Panc1 (cell line): Measurements from ENCODE around the gene ANKH. TPM values are rescaled to one million over a fixed set of nuclear protein-coding genes. Genes with fewer than 3 reads are reported as not detected.

Experiments used
- ATAC-seq: fragments of 200-7000 bp; cut with Tn5 transposase; 2 replicates; pipeline ENCODE4 v1.9.1; 2020; ENCODE audit warnings: mild to moderate bottlenecking, moderate library complexity
- BruUV-seq: library from RNA; stranded (reverse); fragments of 400-500 nt; replicated peaks from 2 replicates; lab custom pipeline; 2021; lab: Mats Ljungman, UMichigan
- CTCF ChIA-PET: fragments of 300-600 bp; sonication (Branson Sonifier 250); formaldehyde crosslinking; loops from one replicate; lab custom pipeline; 2022; ENCODE audit warnings: antibody characterized with exemption; lab: Charles Lee
- POLR2A ChIA-PET: fragments of 300-600 bp; sonication (Branson Sonifier 250); formaldehyde crosslinking; loops from one replicate; lab custom pipeline; 2022; ENCODE audit warnings: antibody characterized with exemption; lab: Charles Lee
- DNase-seq: peaks from one replicate; pipeline ENCODE4 v3.0.0-alpha.2; 2010; ENCODE audit warnings: low read depth, low spot score
- H3K27ac ChIP-seq: 2 replicates; pipeline ENCODE4 v1.5.1; 2011; ENCODE audit warnings: mild to moderate bottlenecking, low read length, inconsistent platforms
- H3K27me3 ChIP-seq: fragments of 200-500 bp; sonication (Bioruptor generic); 2 replicates; pipeline ENCODE4 v1.6.0; 2014; ENCODE audit warnings: low read length, inconsistent platforms; ENCODE audit not compliant: control insufficient read depth, insufficient read depth
- H3K36me3 ChIP-seq: fragments of 200-500 bp; sonication (Bioruptor generic); 2 replicates; pipeline ENCODE4 v1.5.1; 2014; ENCODE audit warnings: inconsistent platforms, mild to moderate bottlenecking, low read length, moderate library complexity; ENCODE audit not compliant: control insufficient read depth, insufficient read depth
- H3K4me1 ChIP-seq: 2 replicates; pipeline ENCODE4 v1.5.1; 2011; ENCODE audit warnings: inconsistent platforms, mild to moderate bottlenecking, low read length, moderate library complexity; ENCODE audit not compliant: control insufficient read depth, insufficient read depth
- H3K4me3 ChIP-seq, 2 experiments: 2 replicates each; pipeline ENCODE4 v1.5.1; 2011 to 2012; ENCODE audit warnings: low read depth in 2 of 2, low read length in 2 of 2, mild to moderate bottlenecking in 2 of 2, inconsistent platforms in 1 of 2, moderate library complexity in 1 of 2
- H3K9me3 ChIP-seq: fragments of 200-500 bp; sonication (Bioruptor generic); 2 replicates; pipeline ENCODE4 v1.5.1; 2014; ENCODE audit warnings: low read depth, mild to moderate bottlenecking, inconsistent platforms, low read length, moderate library complexity; ENCODE audit not compliant: control insufficient read depth, insufficient read depth
- POLR2AphosphoS5 ChIP-seq: IDR thresholded peaks from 2 replicates; pipeline ENCODE4 v1.6.1; 2012; ENCODE audit warnings: mild to moderate bottlenecking, low read depth, low read length, moderate library complexity
- SIN3A ChIP-seq: IDR thresholded peaks from 2 replicates; pipeline ENCODE4 v1.6.1; 2012; ENCODE audit warnings: low read depth, mild to moderate bottlenecking, low read length, moderate library complexity, borderline replicate concordance; ENCODE audit not compliant: insufficient read depth
- TCF7L2 ChIP-seq: IDR thresholded peaks from 2 replicates; pipeline ENCODE4 v1.6.1; 2011; ENCODE audit warnings: mild to moderate bottlenecking, low read depth, low read length, inconsistent platforms
- in situ Hi-C: cut with HindIII; loops from 2 replicates; pipeline ENCODE4 v1.10.0; 2016; ENCODE audit warnings: low sequenced_read_pairs, low pct_unique_long_range_greater_than_20kb
- intact Hi-C: fragments of 100-400 bp; cut with micrococcal nuclease; formaldehyde crosslinking; loops from one replicate; pipeline ENCODE4 v1.10.0; 2022; ENCODE audit not compliant: unreplicated experiment
- total RNA-seq: library from RNA; stranded (reverse); gene quantifications from one replicate; pipeline ENCODE4 v1.2.1, GENCODE V29; 2021; ENCODE audit not compliant: unreplicated experiment
- TF ChIP-seq, protein P1 (sequence below), 2 experiments: IDR thresholded peaks; 2 replicates each; pipeline ENCODE4 v1.6.1; 2011 to 2012; ENCODE audit warnings: low read depth in 2 of 2, control low read depth in 1 of 2, low read length in 1 of 2, mild to moderate bottlenecking in 1 of 2, moderate library complexity in 1 of 2; ENCODE audit not compliant: insufficient read depth in 1 of 2
- TF ChIP-seq, protein P2 (sequence below): fragments of 450-650 bp; IDR thresholded peaks from 2 replicates; pipeline ENCODE4 v1.5.1; 2017; ENCODE audit warnings: mild to moderate bottlenecking

The ANKH gene
- total RNA-seq, 1 experiment from 2014 or later: 11.2 TPM

DNA sequence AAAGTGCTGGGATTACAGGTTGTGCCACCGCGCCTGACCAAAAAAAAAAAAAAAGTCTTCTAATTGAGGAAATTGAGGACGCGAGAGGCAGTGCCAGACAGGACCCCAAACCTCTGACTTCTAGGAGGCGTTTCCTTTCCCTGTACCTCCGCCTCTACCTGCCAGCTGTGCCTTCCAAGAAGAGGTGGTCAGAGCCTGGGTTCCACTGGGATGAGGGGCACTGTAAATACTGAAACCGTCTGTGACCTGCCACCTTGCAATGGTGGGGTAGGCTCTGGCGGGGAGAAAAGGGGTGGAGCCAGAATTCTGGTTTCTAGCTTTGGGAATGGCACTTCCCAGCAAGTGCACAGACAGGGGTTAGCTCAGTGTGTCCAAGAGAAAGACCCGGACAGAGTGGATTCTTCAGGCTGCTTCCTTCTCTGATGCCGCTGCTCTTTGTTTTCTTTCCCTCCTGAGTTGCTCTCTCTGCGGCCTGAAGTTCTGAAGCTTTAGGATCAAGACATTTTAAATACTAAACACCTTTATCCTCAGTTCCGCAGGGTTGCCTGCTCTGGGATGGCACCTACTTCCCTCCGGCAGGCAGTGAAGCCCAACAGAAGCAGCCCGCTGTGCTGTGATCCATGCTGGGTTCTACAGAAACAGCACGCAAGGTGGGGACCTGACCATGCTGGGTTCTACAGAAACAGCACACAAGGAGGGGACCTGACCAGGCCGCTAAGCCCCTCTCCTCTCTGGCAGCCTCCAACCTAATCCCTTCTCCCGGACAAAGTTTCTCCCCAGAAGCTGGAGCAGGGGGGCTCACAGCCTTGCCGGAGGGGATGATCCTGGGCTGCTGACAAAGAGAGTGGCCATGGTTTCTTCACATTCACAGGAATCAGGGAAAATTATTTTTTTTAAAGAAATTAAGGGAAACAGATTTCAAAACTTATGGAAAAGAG lies 141.9 kb downstream of the ANKH start:
- ATAC-seq: no peak
- ChIA-PET POLR2A (no interaction called here), CTCF (no interaction called here)
- BruUV-seq: no TSS peak
- no peak overlapping the region for H3K27ac ChIP-seq
- TF ChIP-seq, protein P1, sequence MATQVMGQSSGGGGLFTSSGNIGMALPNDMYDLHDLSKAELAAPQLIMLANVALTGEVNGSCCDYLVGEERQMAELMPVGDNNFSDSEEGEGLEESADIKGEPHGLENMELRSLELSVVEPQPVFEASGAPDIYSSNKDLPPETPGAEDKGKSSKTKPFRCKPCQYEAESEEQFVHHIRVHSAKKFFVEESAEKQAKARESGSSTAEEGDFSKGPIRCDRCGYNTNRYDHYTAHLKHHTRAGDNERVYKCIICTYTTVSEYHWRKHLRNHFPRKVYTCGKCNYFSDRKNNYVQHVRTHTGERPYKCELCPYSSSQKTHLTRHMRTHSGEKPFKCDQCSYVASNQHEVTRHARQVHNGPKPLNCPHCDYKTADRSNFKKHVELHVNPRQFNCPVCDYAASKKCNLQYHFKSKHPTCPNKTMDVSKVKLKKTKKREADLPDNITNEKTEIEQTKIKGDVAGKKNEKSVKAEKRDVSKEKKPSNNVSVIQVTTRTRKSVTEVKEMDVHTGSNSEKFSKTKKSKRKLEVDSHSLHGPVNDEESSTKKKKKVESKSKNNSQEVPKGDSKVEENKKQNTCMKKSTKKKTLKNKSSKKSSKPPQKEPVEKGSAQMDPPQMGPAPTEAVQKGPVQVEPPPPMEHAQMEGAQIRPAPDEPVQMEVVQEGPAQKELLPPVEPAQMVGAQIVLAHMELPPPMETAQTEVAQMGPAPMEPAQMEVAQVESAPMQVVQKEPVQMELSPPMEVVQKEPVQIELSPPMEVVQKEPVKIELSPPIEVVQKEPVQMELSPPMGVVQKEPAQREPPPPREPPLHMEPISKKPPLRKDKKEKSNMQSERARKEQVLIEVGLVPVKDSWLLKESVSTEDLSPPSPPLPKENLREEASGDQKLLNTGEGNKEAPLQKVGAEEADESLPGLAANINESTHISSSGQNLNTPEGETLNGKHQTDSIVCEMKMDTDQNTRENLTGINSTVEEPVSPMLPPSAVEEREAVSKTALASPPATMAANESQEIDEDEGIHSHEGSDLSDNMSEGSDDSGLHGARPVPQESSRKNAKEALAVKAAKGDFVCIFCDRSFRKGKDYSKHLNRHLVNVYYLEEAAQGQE (IDR thresholded peaks at IDR 0.05; ENCODE audit: insufficient read depth in 1 of 2, low read depth in 2 of 2, low read length in 1 of 2): no peak
- TF ChIP-seq SIN3A: no peak
- no peak for TF ChIP-seq TCF7L2
- TF ChIP-seq, protein P2, sequence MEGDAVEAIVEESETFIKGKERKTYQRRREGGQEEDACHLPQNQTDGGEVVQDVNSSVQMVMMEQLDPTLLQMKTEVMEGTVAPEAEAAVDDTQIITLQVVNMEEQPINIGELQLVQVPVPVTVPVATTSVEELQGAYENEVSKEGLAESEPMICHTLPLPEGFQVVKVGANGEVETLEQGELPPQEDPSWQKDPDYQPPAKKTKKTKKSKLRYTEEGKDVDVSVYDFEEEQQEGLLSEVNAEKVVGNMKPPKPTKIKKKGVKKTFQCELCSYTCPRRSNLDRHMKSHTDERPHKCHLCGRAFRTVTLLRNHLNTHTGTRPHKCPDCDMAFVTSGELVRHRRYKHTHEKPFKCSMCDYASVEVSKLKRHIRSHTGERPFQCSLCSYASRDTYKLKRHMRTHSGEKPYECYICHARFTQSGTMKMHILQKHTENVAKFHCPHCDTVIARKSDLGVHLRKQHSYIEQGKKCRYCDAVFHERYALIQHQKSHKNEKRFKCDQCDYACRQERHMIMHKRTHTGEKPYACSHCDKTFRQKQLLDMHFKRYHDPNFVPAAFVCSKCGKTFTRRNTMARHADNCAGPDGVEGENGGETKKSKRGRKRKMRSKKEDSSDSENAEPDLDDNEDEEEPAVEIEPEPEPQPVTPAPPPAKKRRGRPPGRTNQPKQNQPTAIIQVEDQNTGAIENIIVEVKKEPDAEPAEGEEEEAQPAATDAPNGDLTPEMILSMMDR: no peak
- TF ChIP-seq POLR2AphosphoS5: no peak
- no peak for DNase-seq
- no peak overlapping the region for H3K4me3 ChIP-seq
- H3K4me1 ChIP-seq: no peaks in the 10 kb centered on the region
- H3K36me3 ChIP-seq: no peaks in the 10 kb centered on the region
- no peaks in the 10 kb centered on the region for H3K27me3 ChIP-seq
- in situ Hi-C loops (no loop called here), intact Hi-C loops (loop anchor here (5.0 to 10.0 kb wide), 2 partner anchors 143 to 695 kb away; partner anchors contain the start of gene ANKH)
- H3K9me3 ChIP-seq: no peaks in the 10 kb centered on the region

DNA sequence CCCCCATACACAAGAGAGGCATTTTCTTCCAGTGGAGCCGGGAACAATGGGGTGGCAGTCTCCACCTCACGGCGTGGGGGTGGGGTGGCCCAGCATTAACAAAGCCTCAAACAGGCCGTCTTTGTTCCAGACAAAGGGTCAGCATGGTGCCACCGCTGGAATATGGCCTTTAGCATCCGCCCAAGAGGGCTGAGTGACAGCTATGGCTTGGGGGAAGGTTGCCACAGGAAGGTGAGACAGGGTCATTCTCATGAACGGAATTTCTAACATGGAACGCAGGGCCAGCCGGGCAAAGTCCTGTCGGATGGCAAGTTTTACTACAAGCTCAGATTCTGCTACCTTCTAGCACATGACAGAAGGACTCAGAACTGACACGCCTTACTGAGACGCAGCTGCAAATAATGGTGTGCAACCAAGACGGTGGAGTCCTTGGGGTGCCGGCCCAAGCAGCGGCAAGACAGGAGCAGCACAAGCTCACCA lies 143.1 kb downstream of the ANKH start:
- ChIA-PET POLR2A (no interaction called here), CTCF (no interaction called here)
- H3K36me3 ChIP-seq: no peaks in the 10 kb centered on the region
- H3K9me3 ChIP-seq: no peaks in the 10 kb centered on the region
- TF ChIP-seq TCF7L2 (no peak), POLR2AphosphoS5 (no peak), SIN3A (no peak)
- TF ChIP-seq, protein P1 (IDR thresholded peaks at IDR 0.05; ENCODE audit: insufficient read depth in 1 of 2, low read depth in 2 of 2, low read length in 1 of 2): no peak
- TF ChIP-seq, protein P2: no peak
- no peaks in the 10 kb centered on the region for H3K27me3 ChIP-seq
- H3K4me3 ChIP-seq: no peak overlapping the region
- DNase-seq (no peak), ATAC-seq (no peak)
- no TSS peak for BruUV-seq
- H3K27ac ChIP-seq: no peak overlapping the region
- intact Hi-C loops: loop anchor here (5.0 to 10.0 kb wide), 2 partner anchors 144 to 696 kb away; partner anchors contain the start of gene ANKH
- in situ Hi-C loops: no loop called here
- H3K4me1 ChIP-seq: no peaks in the 10 kb centered on the region
